RPMI8226 (cell line): ENCODE data around the gene RIT1.
"Not testable (repeated sequence)": the region's sequence is repeated elsewhere in the genome, so short reads cannot be mapped to it uniquely, and the experiment has no call there.

ENCODE experiments used
- DNase-seq: peaks from one replicate; pipeline ENCODE4 v3.0.0-alpha.2; 2015

RIT1 gene

DNA sequence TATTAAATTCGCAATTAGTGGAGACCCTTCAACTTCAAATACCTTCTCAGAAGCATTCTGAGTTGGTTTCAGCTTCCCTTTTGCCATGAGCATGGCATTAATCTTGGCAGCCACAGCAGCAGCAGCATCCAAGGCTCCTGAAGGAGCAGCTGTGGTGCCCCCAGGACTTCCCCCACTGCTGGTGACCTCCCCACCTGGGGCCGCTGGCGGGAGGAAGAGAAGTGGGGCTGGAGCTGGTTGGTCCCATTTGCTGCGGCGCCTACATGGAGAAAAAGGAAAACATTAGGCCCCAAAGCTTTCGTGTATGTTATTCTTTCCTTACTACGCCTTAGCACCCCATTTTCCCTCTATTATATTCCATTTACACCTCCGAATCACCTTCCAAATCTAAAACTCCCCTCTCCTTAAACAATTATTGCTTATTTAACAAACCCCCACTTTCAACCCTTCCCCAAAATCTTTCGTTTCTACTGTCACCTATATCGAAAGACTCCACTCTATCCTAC lies 22.5 kb upstream of the RIT1 start:
- DNase-seq, result peak; percentile 15

DNA sequence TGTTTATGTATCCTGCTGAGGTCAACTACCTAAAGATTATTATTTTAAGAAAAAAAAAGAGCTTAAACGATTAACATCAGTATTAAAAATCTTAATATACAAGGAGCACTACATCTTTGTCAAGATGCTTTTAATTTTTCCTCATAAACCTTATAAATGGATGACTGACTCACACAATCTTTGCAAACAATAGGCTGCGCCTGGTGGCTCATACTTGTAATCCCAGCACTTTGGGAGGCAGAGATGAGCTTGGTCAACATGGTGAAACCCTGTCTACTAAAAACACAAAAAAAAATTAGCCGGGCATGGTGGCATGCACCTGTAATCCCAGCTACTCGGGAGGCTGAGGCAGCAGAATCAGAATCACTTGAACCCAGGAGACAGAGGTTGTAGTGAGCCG lies 21.3 kb upstream of the RIT1 start:
- no peak for DNase-seq

DNA sequence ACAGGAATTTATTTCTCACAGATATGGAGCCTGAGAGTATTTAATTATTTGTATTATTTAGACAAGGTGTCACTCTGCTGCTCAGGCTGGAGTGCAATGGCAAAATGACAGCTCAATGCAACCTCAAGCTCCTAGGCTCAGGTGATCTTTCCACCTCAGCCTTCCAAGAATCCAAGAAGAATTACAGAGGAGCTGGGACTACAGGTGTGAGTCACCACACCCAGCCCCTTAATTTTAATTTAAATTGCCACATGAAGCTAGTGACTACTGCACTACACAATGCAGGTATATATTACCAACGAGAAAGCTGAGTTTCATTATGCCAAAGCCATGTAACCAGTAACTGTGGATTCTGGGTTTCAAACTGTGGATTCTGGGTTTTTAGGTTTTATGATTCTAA lies 20.9 kb upstream of the RIT1 start:
- DNase-seq, result no peak

DNA sequence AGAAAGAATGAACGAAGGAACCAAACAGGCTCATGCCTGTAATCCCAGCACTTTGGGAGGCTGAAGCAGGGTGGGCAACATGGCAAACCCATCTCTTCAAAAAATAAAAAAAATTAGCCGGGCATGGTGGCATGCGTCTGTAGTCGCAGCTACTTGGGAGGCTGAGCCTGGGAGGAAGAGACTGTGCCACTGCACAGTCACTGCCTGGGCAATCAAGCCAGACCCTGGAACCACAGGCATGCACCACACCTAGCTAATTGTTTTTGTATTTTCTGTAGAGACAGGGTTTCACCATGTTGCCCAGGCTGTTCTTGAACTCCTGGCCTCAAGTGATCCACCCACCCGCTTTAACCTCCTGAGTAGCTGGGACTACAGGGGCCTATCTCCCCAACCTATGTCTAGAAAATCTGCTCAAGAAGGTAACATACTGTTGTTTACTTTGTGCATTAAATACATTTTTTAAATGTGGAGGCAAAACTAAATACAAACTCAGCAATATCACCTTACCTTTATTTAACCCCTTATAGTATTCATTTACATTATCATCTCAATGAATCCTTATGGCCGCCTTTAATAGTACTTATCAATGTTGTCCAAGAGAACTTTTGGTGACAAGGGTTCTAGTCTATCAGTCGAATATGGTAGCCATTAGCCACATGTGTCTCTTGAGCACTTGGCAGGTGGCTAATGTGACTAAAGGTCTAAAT lies 20.3 kb upstream of the RIT1 start:
- DNase-seq, result no peak

DNA sequence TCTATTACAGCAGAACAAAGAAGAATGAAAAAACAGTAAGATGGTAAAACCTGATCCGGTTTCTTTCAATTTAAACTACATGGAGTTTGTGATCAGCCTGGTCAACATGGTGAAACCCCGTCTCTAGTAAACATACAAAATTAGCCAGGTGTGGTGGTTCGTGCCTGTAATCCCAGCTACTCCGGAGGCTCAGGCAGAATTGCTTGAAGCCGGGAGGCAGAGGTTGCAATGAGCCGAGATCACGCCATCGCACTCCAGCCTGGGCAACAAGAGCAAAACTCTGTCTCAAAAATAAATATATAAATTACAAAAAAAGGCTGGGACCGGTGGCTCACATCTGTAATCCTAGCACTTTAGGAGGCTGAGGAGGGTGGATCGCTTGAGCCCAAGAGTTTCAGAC lies 19.6 kb upstream of the RIT1 start:
- DNase-seq, result not testable (repeated sequence)

DNA sequence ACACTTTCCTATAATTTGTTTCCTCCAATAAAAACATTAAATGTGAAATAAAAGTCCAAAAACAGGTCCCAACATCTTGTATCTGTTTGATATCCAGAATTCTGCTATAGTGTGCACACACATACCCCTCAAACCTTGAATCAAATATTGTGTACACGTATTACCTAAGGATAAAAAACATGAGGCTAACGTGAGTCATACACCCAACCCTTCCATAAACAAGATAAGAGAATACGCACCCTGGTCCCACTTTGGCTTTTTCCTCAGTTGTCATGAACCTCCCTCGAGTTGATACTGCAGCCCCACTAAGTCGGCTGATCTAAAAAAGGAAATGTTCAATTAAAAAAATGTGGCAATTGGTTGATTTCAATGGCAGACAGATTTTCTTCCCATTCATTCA lies 17.9 kb upstream of the RIT1 start:
- DNase-seq, result no peak

DNA sequence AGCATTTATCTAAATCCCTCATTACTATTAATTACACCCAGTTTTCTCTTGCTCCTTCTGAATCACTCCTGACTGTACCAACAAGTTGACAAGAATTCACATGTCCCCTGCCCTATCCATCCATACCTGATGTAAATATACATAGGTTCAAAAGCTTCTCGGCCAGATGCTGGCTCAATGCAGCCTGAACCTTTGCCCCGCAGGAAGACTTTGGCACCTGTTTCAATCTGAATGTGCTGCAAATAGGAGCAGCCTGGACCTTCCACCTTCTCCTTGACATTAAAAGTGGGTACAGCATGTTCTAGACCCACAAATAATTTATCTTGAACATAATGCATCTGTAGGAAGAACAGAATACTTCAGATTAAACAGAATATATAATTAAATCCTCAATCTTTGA lies 14.4 kb upstream of the RIT1 start:
- no peak for DNase-seq

DNA sequence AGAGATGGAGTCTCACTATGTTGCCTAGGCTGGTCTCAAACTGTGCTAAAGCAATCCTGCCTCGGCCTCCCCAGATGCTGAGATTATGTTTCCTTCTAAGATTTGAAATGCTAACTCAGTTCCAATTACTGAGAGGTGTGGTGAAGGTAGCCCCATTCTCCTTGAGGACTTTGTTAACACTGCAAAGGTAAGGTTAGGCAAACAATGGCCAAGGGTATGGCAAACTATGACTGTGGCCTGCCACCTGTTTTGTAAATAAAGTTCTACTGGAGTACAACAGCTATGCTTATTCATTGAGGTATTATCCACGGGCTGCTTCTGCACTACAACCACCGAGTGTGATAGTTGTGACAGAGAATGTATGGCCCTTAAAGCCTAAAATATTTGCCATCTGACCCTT lies 9.6 kb upstream of the RIT1 start:
- DNase-seq, result no peak

DNA sequence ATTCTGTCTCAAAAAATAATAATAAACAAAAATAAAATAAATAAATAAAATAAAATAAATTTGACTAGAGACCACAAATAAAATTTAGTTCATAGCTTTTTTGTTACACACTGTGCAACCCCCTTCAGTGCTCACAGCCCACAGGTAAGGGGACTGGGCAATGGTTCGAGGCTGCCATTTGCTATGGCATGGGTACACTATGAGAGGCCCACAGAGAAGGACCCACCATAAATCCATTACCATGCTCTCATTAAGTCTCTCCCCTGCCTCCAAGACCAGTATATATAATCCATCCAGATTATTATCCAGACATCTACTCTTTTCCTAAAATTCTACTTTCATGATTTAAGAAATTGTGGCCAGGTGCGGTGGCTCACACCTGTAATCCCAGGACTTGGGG lies 8.7 kb upstream of the RIT1 start:
- no peak for DNase-seq

DNA sequence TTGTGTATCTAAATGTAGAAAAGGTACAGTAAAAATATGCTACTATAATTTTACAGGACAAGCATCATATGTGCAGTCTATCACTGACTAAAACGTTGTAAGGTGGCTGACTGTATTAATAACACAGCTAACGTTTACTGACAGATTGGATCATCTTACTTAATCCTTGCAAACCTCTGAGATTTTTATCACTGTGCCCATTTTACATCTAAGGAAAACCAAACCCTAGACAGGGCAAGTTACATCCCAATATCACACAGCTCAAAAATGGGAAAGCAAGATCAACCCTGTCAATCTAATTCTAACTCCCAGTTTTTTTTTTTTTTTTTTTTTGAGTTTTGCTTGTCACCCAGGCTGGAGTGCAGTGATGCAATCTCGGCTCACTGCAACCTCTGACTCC lies 7.5 kb upstream of the RIT1 start:
- no peak for DNase-seq

DNA sequence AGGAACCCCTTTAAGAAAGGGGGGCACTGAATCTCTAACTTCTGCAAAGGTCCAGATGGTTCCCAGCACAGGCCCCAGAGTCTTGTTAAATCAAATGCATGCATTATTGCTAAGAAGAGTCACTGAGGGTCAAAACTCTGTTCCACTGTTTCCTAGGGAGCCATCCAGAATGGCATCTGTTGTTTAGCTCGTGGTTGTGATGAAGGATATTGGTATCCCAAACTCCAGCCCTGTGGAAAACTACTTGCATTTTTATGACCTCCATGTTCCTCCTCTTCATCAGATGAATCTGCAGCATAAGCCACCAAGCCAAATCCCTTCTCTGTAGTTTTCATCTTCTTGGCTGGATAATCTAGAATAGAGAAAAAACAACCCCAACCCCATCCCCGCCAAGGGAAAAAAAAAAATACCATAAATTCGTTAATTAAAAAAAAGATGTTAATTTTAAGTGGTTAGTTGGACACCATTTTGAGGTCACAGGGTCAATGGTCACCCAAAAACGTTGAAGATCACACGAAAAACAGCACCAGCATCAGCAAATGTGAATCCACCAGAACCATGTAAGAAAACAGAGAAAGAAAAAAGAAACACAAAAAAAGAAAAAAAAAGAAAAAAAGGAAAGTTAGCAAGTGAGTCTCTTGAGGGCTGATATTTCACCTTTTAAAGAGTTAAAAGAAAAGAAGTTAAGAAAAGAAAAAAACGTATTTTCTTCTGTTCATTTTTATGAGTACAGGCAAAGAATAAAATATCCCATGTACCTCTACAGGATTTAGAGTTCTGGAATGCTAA lies 3.0 kb upstream of the RIT1 start:
- DNase-seq, result no peak

DNA sequence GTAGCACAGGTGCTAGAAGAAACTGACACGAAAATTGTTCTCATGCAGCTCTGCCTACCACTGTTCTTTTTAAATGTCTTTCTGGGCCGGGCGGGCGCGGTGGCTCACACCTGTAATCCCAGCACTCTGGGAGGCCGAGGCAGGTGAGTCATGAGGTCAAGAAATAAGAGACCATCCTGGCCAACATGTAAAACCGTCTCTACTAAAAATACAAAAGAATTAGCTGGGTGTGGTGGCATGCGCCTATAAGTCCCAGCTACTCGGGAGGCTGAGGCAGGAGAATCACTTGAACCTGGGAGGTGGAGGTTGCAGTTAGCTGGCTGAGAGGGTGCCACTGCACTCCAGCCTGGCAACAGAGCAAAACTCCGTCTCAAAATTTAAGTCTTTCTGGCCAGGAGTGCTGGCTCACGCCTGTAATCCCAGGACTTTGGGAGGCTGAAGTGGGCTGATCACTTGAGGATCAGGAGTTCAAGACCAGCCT lies 947 bp upstream of the RIT1 start:
- no peak for DNase-seq

DNA sequence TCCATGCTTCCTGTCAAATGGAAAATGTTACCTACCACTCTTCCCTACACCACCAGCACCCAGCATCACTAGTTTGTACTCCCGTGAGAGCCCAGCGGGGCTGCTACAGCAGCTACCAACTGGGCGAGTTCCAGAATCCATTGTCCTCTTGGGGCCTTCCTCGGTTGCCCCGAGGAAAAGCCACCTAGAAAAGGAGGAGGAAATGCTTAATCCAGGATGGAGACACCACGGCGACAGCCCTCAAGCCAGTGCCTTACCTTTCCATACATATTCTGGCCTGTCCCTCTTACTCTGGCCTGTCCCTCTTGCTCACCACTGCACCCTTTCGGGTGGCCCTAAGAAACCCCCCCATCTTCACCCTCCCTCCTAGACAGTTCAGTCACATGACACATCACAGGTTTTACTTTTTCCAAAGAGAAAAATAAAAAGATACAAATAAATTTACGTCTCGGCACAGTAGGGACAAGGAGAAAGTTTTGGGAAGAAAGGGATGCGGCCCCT lies 478 bp downstream of the RIT1 start:
- peak; percentile 39 for DNase-seq

DNA sequence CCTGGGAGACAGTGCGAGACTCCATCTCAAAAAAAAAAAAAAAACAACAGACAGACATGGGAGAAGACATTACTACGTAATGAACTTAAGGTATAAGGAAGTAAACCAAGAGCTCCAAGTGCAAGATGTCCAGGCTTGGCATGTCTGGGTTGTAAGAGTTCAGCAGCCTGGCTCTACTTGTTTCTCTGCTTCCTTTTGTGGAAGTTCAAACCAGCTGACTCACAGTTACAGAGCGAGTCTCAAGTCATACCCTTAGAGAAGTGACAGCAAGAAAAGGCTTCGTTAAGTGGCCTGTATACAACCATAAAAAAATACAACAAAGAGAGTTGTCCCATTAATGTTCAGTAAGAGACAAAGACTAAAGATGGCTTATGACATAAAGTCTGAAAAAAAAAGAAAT lies 1.3 kb downstream of the RIT1 start:
- no peak for DNase-seq

DNA sequence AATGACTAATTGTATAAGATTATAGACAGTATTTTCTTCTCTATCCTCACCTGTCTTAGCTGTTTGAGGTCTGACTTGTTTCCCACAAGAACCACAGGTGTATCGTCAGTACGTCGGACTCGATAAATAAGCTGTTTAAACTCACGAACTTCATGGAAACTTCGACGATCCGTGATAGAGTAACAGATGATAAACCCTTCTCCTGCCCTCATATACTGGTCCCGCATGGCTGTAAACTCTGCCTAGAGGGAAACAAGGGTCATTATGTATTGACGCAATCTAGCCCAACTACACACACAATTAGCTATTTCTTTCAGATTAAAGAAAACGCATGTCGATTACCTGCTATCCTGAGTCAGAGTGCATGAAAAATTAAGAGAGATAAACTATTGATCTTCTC lies 6.9 kb downstream of the RIT1 start:
- DNase-seq, result no peak

DNA sequence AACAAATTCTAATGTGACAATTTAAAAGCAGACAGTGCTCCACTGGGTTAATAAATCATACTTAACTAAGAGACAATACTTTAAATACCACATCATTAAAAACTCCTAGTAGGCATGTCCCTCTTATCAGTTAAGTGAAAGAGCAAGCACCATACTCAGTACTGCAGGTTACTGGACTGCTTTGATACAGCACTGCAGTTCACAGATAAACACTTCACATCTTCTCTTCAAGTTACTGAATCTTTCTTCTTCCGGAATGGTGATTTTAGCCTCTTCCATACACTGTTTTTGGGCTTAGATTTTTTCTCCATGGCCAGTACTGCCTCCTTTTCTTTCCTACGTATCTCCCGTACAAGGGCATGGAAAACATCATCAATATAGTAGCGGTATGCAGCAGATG lies 11.0 kb downstream of the RIT1 start:
- no peak for DNase-seq

DNA sequence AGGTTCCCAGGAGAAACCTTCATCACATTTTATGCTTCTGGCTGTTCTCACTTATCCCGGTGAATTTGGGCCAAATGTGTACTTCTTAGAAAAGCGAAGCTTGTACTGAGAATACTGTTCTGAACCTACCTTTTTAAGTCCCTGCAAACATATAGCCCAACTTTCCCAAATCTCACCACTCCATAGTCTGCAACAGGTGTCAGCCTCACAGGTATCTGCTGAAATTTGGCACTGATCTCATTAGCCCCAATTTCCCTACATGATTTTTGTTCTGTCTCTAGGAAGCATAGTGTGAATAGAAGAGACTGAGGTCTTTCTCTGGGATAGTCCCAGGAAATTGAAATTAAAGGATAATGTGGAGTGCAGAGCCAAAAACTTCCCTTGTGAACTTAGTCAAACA lies 11.5 kb downstream of the RIT1 start:
- no peak for DNase-seq

DNA sequence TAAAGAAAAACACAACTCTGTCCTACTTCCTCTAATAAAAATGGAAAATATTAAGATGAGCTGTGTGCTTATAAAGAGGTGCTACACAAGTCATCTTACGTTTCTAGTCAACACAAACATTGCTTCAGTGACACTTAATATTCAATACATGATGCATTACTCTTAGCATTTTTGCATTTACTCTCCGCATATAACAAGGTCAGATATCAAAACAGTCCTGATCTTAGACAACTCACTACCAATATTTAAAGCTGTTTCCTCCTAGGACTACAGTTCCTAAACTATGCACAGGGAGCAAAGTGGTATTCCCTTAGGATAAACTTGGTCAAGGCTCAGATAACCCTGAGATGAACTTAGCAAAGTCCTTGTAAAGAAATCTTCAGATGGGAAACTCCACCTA lies 12.3 kb downstream of the RIT1 start:
- no peak for DNase-seq

DNA sequence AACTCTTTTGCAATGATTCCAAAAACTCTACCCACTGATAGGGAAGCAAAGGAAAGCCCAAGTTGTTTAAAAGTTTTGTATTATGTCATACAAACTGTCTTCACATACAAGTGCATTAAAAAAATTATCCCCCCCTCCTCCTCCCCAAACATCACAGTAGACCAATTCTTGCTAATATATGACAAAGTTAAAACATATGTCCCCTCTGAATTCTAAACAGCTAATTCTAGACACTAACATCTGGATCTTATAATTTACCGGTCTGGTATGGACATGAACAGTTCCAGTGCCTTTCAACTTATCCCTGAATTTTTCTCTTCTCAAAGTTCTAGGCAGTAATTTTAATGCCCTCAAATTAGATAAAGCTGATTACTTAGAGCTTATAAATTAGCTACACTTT lies 13.4 kb downstream of the RIT1 start:
- no peak for DNase-seq

DNA sequence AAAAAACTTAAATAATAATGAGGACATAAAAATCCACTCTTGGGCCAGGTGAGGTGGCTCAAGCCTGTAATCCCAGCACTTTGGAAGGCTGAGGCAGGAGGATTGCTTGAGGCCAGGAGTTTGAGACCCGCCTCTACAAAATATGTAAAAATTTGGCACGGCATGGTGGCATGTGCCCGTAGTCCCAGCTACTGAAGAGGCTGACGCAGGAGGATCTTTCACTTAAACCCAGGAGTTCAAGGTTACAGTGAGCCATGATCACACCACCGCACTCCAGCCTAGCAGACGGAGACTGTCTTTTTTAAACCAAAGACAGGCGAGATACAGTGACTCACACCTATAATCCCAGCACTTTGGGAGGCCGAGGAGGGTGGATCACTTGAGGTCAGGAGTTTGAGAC lies 14.7 kb downstream of the RIT1 start:
- DNase-seq, result not testable (repeated sequence)

DNA sequence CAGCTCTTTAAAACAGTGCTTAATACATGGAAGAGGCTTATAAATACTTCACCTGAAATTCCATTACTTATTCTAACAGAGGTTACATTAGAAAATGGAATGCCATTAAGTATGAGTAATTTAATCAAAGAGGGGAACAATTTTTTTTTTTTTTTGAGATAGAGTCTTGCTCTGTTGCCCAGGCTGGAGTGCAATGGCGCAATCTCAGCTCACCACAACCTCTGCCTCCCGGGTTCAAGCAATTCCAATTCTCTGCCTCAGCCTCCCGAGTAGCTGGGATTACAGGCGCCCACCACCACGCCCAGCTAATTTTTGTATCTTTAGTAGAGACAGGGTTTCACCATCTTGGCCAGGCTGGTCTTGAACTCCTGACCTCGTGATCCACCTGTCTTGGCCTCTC lies 15.5 kb downstream of the RIT1 start:
- not testable (repeated sequence) for DNase-seq

DNA sequence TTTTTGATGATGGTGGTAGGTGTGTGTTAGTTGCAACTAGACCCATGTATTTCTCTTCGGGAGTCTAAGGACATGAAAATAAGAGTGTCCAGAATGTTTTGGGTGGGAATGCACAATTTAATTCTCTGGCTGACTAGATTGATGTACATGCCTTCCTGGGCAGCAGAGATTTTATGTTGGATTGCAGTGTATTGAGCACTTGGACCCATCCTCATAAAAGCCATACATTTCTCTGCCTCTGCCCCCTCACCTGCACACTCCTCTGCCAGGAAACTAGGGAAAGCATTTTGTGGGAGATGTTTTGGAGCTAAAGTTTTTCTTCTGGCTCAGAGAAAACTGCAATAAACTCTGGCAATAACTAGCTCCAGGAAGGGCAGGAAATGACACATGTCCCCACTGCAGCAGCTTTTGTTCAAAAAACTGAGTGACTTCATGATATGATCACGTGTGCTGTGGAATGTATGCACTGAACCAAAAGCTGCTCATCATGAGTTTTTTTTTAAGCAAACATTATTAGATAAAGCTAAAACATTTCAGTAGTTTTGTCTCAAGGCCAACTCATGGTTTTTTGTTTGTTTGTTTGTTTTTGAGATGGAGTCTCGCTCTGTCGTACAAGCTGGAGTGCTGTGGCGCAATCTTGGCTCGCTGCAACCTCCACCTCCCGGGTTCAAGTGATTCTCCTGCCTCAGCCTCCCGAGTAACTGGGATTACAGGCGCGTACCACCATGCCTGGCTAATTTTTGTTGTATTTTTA lies 17.6 kb downstream of the RIT1 start:
- peak; percentile 36 for DNase-seq

DNA sequence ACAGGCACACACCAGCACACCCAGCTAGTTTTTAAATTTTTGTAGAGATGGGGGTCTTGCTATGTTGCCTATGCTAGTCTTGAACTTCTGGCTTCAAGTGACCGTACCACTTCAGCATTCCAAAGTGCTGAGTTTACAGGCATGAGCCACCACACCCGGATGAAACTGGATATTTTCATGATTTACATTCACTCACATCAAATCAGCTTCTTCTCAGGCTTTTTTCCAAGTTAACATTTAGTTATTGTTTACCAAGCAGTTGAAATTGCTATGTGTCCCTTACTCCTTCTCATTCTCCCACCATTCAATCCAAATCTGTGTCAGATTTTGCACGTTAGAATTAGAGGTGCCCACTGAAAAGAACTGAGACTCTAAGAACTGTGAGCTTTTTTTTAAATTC lies 18.4 kb downstream of the RIT1 start:
- no peak for DNase-seq

DNA sequence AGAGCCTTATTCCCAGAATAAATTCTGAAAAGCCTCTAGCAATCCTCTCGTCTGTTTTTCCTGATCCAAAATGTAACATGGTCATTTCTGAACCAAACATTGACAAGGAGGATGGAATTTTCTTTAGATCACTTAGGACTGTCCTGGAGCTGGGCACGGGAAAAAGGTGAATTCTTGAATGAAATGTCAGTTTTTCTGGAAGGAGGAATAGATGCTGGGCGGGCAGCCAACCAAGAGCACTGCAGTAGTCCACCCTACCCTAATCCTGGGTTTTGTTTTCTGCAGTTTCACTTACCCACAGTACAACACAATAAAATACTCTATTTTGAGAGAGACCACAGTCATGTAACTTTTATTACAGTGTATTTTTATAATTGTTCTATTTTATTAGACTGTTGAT lies 20.9 kb downstream of the RIT1 start:
- DNase-seq, result no peak
